Endothelial cell of umbilical vein (primary cell): ENCODE data around the gene TMEM267. TPM values are rescaled to one million over a fixed set of nuclear protein-coding genes. Genes with fewer than 3 reads are reported as not detected.

Experiments used
- BruUV-seq: library from RNA; stranded (reverse); fragments of 400-500 nt; replicated peaks from 2 replicates; lab custom pipeline; 2021; lab: Mats Ljungman, UMichigan
- CTCF ChIA-PET: fragments of 300-600, 350-600 bp; sonication (Branson Sonifier 250); formaldehyde crosslinking; loops from one replicate; lab custom pipeline; 2021; ENCODE audit warnings: antibody characterized with exemption, inconsistent platforms; lab: Charles Lee
- POLR2A ChIA-PET: fragments of 300-600, 350-600 bp; sonication (Branson Sonifier 250); formaldehyde crosslinking; loops from one replicate; lab custom pipeline; 2021; ENCODE audit warnings: antibody characterized with exemption, inconsistent platforms; lab: Charles Lee
- DNase-seq: peaks from one replicate; pipeline ENCODE4 v3.0.0-alpha.2; 2011; ENCODE audit warnings: low read depth, low spot score
- FAIRE-seq: peaks from 2 replicates; lab custom pipeline; 2011; peaks lifted over from hg19 to GRCh38; lab: Jason Lieb, UNC
- H2AFZ ChIP-seq: 2 replicates; pipeline ENCODE4 v1.6.0; 2012; ENCODE audit warnings: low read depth, low read length, control low read depth, inconsistent platforms
- H3K27ac ChIP-seq: 2 replicates; pipeline ENCODE4 v1.5.1; 2011; ENCODE audit warnings: low read depth, mild to moderate bottlenecking, control low read depth, low read length, moderate library complexity; ENCODE audit not compliant: insufficient read depth
- H3K27me3 ChIP-seq, 2 experiments: 2 replicates each; pipeline versions ENCODE4 v1.6.0 to v1.6.1; 2011; ENCODE audit warnings: low read length in 2 of 2, mixed read lengths in 1 of 2; ENCODE audit not compliant: control insufficient read depth in 2 of 2, insufficient read depth in 2 of 2
- H3K36me3 ChIP-seq, 2 experiments: 2 replicates in 1 of 2; 3 replicates in 1 of 2; pipeline ENCODE4 v1.5.1; 2011; ENCODE audit warnings: low read length in 2 of 2, mild to moderate bottlenecking in 1 of 2, moderate library complexity in 1 of 2; ENCODE audit not compliant: control insufficient read depth in 2 of 2, insufficient read depth in 2 of 2; ENCODE audit errors: extremely low read depth in 1 of 2
- H3K4me1 ChIP-seq: 3 replicates; pipeline ENCODE4 v1.5.1; 2011; ENCODE audit warnings: mild to moderate bottlenecking, low read length; ENCODE audit not compliant: control insufficient read depth, insufficient read depth; ENCODE audit errors: extremely low read depth
- H3K4me2 ChIP-seq: 2 replicates; pipeline ENCODE4 v1.6.1; 2011; ENCODE audit warnings: low read length, control low read depth, mixed read lengths; ENCODE audit not compliant: insufficient read depth
- H3K4me3 ChIP-seq, 3 experiments: fragments of 200-600 bp in 1 of 3; sonication (generic), shearing (Covaris generic) in 1 of 3; replicated peaks in 1 of 3; 2 replicates each; pipeline ENCODE4 v1.5.1; 2011 to 2016; ENCODE audit warnings: control low read depth in 3 of 3, low read length in 3 of 3, mild to moderate bottlenecking in 2 of 3, inconsistent platforms in 1 of 3, low read depth in 1 of 3, moderate library complexity in 1 of 3; ENCODE audit not compliant: insufficient read depth in 1 of 3
- H3K79me2 ChIP-seq: 2 replicates; pipeline ENCODE4 v1.6.0; 2012; ENCODE audit warnings: low read length, inconsistent platforms; ENCODE audit not compliant: control insufficient read depth, insufficient read depth
- H3K9ac ChIP-seq: replicated peaks from 2 replicates; pipeline ENCODE3; 2011; ENCODE audit warnings: low read length, control low read depth; ENCODE audit not compliant: insufficient read depth; ENCODE audit errors: extremely low read depth
- H3K9me1 ChIP-seq: replicated peaks from 3 replicates; pipeline ENCODE4 v1.6.0; 2011; ENCODE audit warnings: mild to moderate bottlenecking, low read length; ENCODE audit not compliant: control insufficient read depth, insufficient read depth; ENCODE audit errors: extremely low read depth
- H3K9me3 ChIP-seq: replicated peaks from 2 replicates; pipeline ENCODE4 v1.5.1; 2012; ENCODE audit warnings: low read length, inconsistent platforms; ENCODE audit not compliant: control insufficient read depth, insufficient read depth
- H4K20me1 ChIP-seq: replicated peaks from 2 replicates; pipeline ENCODE3; 2011; ENCODE audit warnings: mild to moderate bottlenecking, low read length; ENCODE audit not compliant: control insufficient read depth, insufficient read depth; ENCODE audit errors: extremely low read depth
- CTCF ChIP-seq, 2 donors: IDR thresholded peaks; 1 replicate in 1 of 2; 2 replicates in 1 of 2; pipeline ENCODE4 v1.5.1; 2011; ENCODE audit warnings: low read length in 2 of 2, mild to moderate bottlenecking in 2 of 2, moderate library complexity in 2 of 2, control low read depth in 1 of 2, inconsistent platforms in 1 of 2, low read depth in 1 of 2; ENCODE audit not compliant: insufficient read depth in 1 of 2; ENCODE audit errors: extremely low read depth in 1 of 2
- GATA2 ChIP-seq: IDR thresholded peaks from 2 replicates; pipeline ENCODE4 v1.7.0; 2011; ENCODE audit warnings: low read depth, mild to moderate bottlenecking, moderate library complexity, mixed read lengths, low read length; ENCODE audit not compliant: insufficient read length, insufficient read depth
- JUN ChIP-seq: IDR thresholded peaks from 2 replicates; pipeline ENCODE4 v1.6.1; 2011; ENCODE audit warnings: borderline replicate concordance, low read depth; ENCODE audit not compliant: insufficient read length, insufficient read depth
- MAX ChIP-seq: IDR thresholded peaks from 2 replicates; pipeline ENCODE4 v1.6.1; 2011; ENCODE audit not compliant: insufficient read depth, insufficient read length
- MYC ChIP-seq: IDR thresholded peaks from one replicate; pipeline ENCODE4 v1.6.1; 2011; ENCODE audit warnings: mild to moderate bottlenecking, low read depth, low read length
- POLR2A ChIP-seq: IDR thresholded peaks from 2 replicates; pipeline ENCODE4 v1.6.1; 2012; ENCODE audit warnings: low read depth, mild to moderate bottlenecking, control low read depth, low read length
- POLR2AphosphoS5 ChIP-seq: IDR thresholded peaks from 2 replicates; pipeline ENCODE4 v1.6.1; 2012; ENCODE audit warnings: low read depth, mild to moderate bottlenecking, control low read depth, low read length, moderate library complexity; ENCODE audit not compliant: insufficient read depth
- dilution Hi-C: fragments of 300-500 bp; cut with MboI; formaldehyde crosslinking; loops from one replicate; pipeline ENCODE4 v1.15.0; 2019; ENCODE audit warnings: low sequenced_read_pairs; ENCODE audit not compliant: extremely low pct_ligation_motif_present
- intact Hi-C: fragments of 100-400 bp; cut with micrococcal nuclease; formaldehyde crosslinking; loops from one replicate; pipeline ENCODE4 v1.10.0; 2022
- polyA plus RNA-seq, 4 experiments: library from polyadenylated mRNA; depleted of rRNA in 3 of 4; stranded (reverse) in 3 of 4; unstranded in 1 of 4; fragments of >200 nt; gene quantifications; 2 replicates each; pipeline versions ENCODE4 v1.2.1 to v1.2.3, GENCODE V29; 2011 to 2012; ENCODE audit warnings: missing spikeins in 1 of 4
- total RNA-seq: library from RNA; stranded (reverse); gene quantifications from 2 replicates; pipeline ENCODE4 v1.2.3, GENCODE V29; 2021

Gene TMEM267
- total and polyA plus RNA-seq, 2 donors (not counting 3 experiments of a cell fraction or from before 2014, with no cell fraction given) = 5.4 to 8.6 TPM

GRCh38 chr5:43420241-43420640 lies 63.4 kb downstream of the TMEM267 start:
- POLR2A ChIA-PET = no interaction called here
- DNase-seq (no peak), FAIRE-seq (no peak)
- Histone ChIP-seq H3K4me1 (no peaks in the 10 kb centered on the region), H3K79me2 (no peaks in the 10 kb centered on the region), H3K27ac (no peak overlapping the region), H2AFZ (no peak overlapping the region), H3K9ac (no peak overlapping the region), H3K36me3 (no peaks in the 10 kb centered on the region), H3K9me1 (no peaks in the 10 kb centered on the region), H3K4me3 (no peak overlapping the region), H3K9me3 (no peaks in the 10 kb centered on the region), H4K20me1 (no peaks in the 10 kb centered on the region), H3K4me2 (no peak overlapping the region), H3K27me3 (peaks cover 3 to 11% of the 10 kb centered on the region in 2 experiments)
- dilution Hi-C loops (no loop called here), intact Hi-C loops (no loop called here)
- no peak for TF ChIP-seq POLR2AphosphoS5
- no peak for TF ChIP-seq JUN
- no peak for TF ChIP-seq GATA2
- no peak for TF ChIP-seq MAX
- TF ChIP-seq CTCF (IDR thresholded peaks at IDR 0.05; ENCODE audit: extremely low read depth in 1 of 2, insufficient read depth in 1 of 2, low read depth in 1 of 2, low read length in 2 of 2) = no peak
- TF ChIP-seq POLR2A = no peak
- no peak for TF ChIP-seq MYC
- no TSS peak for BruUV-seq
- CTCF ChIA-PET = interaction anchor here (0.7 to 1.2 kb wide), 2 partner anchors 64 to 314 kb away, joined by 3 to 6 read pairs; partner anchors contain the start of gene TMEM267
